ENCODE results near the gene SNX10. TPM values are rescaled to one million over a fixed set of nuclear protein-coding genes. Genes with fewer than 3 reads are reported as not detected.

SNX10 gene
- total RNA-seq, 2 donors from 2014 or later: 2.4 to 3.0 TPM

DNA sequence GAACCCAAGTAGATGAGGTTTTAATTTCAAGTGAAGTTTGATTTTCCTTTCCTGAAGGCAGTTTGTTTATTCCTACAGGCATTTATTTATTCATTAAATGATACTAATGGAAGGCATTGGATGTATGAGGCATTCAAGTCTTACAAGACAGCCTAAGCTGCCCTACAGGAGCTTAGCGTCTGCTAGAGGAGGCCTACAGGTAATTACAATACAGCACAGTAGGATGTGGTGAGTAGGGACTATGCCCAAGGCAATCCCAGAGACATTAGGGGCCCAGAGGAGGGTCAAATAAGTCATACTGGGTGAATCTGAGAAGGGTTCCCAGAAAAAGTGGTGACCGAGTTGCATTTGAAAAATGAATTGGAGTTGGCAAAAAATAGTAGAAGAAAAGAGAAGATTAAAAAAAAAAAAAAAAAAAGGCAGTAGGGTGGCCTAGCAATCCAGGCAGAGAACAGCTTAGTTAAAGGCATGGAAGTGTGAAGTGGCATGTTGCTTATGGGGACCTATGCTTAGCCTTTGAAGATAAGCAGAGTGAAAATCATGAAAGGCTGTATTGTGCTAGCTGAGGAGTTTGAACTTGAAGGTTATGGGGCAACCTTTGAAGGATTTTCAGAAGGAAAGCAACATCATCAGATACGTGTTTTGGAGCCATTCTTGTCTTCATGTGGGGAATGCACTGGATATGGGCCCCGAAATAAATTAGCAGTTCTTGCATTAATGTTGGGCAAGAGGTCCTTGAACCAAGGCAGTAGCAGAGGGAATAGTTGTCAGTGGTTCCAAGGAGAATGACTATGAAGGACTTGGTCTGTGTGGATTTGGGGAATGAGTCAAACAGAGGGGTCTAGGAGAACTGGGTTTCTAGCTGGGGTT, 65.5 kb downstream of the SNX10 start:
- no peak for DNase-seq
- ATAC-seq: no peak
- intact Hi-C loops (cut with DNase I, micrococcal nuclease): loop anchor here in 1 of 2 donors (5.0 kb wide), 1 partner anchor 150 kb away; no protein-coding TSS in a partner anchor

DNA sequence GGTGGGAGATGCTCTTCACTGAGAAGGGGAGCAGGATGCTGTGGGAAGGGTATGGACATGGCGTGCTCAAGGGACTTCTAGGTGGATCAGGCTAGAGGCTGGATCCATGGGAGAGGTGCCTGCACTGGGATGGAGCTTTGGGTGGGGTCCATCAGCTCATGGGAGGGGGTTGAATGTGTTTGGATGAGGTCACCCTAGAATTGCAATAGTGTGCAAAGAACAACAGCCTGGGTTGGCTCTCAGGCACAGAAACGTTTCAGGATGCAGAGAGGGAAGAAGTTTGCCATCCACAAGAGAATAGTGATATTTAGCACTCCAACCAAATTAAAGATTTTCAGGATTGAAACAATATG, 66.1 kb downstream of the SNX10 start:
- intact Hi-C loops (cut with DNase I, micrococcal nuclease): loop anchor here in 1 of 2 donors (5.0 kb wide), 1 partner anchor 150 kb away; no protein-coding TSS in a partner anchor
- ATAC-seq (no peak), DNase-seq (no peak)

DNA sequence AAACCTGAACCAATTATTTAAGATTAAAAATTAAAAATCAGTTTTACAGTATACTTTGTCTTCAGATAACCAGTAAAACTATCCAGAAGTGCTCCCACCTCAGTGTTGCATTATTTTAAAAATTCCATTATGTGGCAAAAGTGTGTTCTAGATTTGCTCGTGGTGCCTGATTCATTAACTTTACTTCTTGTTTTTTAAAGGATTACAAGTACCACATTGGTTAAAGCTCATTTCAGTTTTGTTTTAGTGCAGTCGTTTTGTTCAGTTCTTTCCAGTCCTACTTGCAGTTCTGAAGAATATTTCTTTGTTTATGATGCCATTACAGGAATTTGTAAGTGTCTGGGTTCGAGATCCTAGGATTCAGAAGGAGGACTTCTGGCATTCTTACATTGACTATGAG, 69.0 kb downstream of the SNX10 start:
- ATAC-seq: no peak
- DNase-seq: no peak
- intact Hi-C loops (cut with DNase I, micrococcal nuclease): no loop called here

DNA sequence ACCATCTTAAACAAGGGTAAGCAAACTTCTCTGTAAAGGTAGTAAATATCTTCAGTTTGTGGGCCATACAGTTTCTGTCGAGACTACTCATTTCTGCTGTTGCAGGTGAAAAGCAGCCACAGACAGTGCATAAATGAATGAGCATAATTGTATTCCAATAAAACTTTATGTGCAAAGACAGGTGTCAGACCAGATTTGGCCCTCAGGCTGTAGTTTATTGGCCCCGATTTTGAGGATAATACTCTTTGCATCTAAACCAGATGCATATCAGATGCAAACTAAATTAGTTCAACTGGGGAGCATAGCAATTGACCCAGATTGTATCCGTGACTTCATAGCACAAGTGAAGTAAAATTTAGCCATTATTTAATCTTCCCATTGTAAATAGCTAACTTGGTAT, 70.0 kb downstream of the SNX10 start:
- intact Hi-C loops (cut with DNase I, micrococcal nuclease): no loop called here
- ATAC-seq (no peak), DNase-seq (no peak)

DNA sequence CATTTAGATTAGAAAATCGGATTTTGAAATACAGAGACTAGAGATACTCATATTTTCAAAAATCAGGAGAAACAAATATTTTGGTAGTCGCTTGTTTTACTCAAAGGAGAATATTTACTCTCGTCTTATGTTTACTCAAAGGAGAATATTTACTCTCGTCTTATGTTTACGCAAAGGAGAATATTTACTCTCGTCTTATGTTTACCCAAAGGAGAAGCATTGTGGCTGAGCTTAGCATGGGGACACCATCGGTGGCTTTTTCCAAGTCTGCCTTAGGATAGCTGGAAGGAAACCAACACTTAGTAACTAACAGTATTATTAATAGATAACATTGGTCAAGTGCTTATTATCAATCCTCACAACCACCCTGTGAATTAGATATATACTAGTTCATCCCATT, 71.8 kb downstream of the SNX10 start:
- ATAC-seq (no peak), DNase-seq (no peak)
- intact Hi-C loops (cut with DNase I, micrococcal nuclease): no loop called here

DNA sequence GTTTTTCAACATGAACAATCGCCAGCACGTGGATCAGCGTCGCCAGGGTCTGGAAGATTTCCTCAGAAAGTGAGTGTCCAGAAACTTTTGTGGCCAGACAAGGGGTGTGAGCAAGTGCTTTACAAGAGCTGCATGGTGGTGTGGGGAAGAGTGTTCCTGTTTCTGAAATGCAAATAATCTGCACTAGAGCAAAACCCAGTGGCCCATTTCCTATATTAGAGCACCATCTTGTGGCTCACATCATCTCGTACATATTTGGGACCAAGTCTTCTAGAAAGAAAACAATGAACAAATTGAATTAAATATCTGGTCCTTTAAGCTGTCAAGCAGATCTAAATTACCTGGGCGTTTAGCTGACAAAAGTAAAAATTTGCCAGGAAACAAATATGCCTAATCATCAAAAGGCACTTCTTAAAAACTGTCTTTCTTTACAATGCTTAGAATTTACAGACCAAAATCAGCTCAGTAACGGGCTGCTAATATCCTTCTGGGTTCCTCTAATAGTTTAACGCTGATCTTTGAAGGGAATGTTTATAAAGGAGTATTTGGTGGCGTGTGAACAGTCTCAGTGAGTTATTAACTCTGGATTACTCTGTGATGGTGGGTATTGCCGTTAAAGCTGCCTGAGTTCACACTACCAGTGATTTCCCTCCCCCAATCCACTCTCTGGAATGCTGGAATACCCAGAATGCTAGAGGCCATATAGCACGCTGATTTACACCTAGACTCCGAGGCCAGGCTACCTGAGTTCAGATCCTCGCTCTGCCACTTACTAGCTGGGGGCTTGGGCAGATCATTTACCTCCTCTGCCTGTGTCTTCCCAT, 73.6 kb downstream of the SNX10 start:
- intact Hi-C loops (cut with DNase I, micrococcal nuclease): loop anchor here in 1 of 2 donors (5.0 kb wide), 2 partner anchors 283 to 302 kb away; no protein-coding TSS in a partner anchor
- DNase-seq (peak; percentile 32 to 41), ATAC-seq (peak; percentile 87)

DNA sequence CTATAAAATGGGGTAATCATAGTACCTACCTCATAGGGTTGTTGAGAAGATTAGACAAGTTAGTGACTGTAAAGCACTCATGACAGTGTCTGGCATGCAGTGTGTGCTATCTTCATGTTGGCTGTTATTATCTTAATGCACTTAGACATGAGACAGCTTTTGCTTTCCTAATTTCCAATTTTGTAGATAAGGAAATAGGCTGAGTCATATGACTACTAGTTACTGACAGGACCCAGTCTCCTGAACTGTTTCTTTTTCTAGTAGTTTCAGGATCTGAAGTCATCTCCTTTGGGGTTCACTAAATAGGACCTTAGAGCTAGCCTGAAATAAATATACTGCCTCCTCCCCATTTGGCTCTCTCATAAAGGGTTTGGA, 74.2 kb downstream of the SNX10 start:
- ATAC-seq (no peak), DNase-seq (no peak)
- intact Hi-C loops (cut with DNase I, micrococcal nuclease): loop anchor here in 1 of 2 donors (5.0 kb wide), 2 partner anchors 284 to 301 kb away; no protein-coding TSS in a partner anchor

DNA sequence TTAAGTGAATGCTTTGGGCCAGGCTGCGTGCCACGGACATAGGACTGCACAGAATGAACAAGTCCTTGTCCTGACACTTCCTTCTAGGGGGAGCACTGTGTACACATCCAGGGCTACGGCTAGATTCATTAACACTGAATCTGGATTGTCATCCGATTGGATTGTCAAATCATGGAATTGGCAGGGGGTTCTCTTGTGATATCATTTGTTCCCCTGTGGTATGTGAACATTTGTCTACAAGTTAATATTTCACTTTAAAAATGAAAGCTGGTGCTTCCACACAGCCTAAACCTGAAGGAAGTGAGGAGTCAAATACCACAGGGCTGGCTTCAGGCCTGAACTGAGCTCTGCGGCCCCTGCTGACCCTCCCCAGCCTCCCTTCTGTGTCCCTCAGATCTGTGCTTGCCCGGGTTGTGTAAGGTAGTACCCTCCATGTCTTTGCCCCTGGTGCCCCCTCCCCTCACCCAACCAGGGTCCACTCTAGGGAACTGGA, 75.6 kb downstream of the SNX10 start:
- no peak for ATAC-seq
- no peak for DNase-seq
- intact Hi-C loops (cut with DNase I, micrococcal nuclease): loop anchor here in 1 of 2 donors (5.0 kb wide), 2 partner anchors 285 to 300 kb away; no protein-coding TSS in a partner anchor

DNA sequence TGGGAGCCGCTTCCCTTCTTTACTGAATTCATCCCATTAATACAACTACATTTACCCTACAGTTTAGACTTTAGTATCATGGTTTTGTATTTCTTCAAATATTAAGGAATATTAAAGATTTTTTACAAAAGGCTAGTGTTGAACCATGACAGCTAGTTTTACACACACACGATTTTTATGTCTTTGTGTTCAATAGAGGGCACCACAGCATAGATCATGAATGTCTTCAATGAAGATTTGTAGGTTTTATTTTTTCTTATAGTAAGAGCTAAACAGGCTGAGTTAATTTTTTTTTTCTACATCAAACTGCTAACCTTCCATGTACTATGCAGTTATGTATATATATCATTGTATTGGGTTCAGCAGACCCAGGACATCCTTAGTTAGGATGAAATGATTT, 76.9 kb downstream of the SNX10 start:
- ATAC-seq: no peak
- DNase-seq: no peak
- intact Hi-C loops (cut with DNase I, micrococcal nuclease): loop anchor here in 1 of 2 donors (5.0 kb wide), 2 partner anchors 286 to 299 kb away; no protein-coding TSS in a partner anchor

DNA sequence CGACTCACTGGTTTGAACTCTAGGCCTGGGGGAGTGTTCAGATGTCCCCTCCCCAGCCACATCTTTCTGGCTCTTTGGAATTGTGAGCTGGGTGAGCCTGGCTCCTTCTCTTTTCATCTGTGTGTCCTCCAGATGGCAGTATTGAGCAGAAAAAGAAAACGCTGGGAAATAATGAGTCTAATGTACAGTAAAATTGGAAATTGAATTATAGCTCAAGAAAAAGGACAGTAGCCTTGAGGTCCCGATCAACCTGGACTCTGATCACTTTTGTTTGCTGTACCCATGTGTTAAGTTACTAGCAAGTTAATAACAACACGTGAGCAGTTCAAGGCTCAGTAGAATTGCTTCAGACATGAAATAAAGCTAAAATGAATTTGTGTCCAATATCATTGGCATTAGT, 77.9 kb downstream of the SNX10 start:
- ATAC-seq (peak; percentile 72), DNase-seq (no peak)
- intact Hi-C loops (cut with DNase I, micrococcal nuclease): loop anchor here in 1 of 2 donors (5.0 kb wide), 2 partner anchors 287 to 298 kb away; no protein-coding TSS in a partner anchor

DNA sequence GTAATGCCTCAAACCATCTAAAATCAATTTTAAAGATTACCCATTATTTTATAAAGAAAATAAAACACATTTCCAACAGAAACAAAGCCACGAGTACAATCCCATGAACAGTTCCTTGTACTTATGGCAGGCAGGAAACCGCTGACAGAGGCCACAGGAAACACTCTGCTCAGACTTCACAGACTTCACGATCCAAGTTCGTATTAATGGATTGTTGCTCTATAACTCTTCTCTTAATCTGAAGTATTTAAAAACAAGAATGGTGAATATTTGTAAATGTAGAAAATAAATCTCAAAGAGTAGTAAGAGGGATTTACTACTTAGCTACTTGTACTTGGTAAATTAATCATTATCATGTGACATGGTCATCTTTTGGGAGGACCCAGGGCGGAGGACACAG, 78.3 kb downstream of the SNX10 start:
- DNase-seq (no peak), ATAC-seq (peak; percentile 46)
- intact Hi-C loops (cut with DNase I, micrococcal nuclease): loop anchor here (5.0 to 10.0 kb wide), 4 partner anchors 125 to 792 kb away; no protein-coding TSS in a partner anchor

DNA sequence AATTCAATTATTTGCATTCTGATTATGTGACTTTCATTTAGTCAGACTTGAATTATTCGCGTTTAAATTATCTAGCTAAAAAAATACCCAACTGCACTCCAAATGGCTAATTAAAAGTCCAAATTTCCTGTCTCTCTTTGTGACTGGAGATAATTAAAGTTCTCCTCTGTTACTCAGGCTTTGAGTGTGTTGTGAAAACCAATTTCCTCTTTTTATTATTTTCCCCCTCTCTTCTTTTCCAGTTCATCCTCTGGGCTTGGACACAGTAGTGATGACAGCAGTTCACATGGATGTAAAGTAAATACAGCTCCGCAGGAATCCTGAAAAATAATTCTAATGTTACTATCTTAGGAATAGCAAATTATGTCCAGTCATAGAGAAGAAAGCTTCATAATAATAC, 80.6 kb downstream of the SNX10 start:
- ATAC-seq (no peak), DNase-seq (no peak)
- intact Hi-C loops (cut with DNase I, micrococcal nuclease): loop anchor here (5.0 to 10.0 kb wide), 4 partner anchors 123 to 790 kb away; no protein-coding TSS in a partner anchor

DNA sequence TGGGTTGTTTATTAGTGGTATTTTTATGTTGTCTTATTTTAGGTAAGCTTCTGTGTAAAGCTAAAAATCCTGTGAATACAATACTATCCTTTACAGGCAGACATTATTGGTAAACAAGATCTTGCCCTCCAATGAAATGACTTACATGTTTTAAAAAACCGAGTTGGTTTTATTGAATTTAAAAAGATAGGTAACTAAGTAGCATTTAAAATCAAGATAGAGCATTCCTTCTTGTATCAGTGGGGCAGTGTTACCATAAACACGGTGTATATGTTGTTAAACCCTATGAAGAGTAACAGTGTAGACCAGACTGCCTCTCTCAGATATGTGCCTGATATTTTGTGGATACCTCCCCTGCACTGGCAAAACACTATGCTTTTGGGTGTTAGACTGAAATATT, 81.0 kb downstream of the SNX10 start:
- ATAC-seq (no peak), DNase-seq (no peak)
- intact Hi-C loops (cut with DNase I, micrococcal nuclease): loop anchor here (5.0 to 10.0 kb wide), 4 partner anchors 122 to 790 kb away; no protein-coding TSS in a partner anchor

DNA sequence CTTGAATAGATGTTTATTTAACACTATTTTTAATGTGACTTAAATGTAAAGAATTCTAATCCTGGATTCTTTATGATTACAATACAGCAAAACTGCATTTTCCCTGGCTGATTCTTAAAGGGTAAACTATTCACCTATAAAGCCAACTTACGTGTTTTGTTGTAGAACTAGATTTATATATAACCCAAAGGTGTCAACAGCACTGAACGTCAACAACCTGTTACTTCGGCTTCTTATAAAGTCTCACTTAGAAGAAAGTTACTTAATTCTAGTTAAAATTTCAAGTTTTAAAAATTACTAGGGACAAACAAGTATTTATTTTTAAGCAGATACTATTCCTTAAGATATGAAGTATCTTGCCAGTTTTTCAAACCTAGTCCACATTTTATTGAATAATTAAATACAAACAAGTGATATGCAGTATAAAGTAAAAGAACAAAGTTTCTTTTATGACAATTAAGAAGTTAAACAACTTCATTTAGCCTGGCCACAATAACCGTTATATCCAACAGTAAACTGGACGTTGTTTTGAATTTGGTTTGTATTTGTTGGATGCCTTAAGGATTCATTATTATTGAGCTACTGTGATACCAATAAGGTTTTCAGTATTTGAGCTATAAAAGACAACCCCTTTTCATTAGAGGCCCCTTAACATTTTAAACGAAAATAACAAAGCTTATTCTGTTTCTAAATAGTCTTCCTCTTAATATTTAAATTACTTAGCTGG, 83.1 kb downstream of the SNX10 start:
- intact Hi-C loops (cut with DNase I, micrococcal nuclease): loop anchor here (5.0 to 10.0 kb wide), 4 partner anchors 120 to 787 kb away; no protein-coding TSS in a partner anchor
- ATAC-seq (no peak), DNase-seq (no peak)

DNA sequence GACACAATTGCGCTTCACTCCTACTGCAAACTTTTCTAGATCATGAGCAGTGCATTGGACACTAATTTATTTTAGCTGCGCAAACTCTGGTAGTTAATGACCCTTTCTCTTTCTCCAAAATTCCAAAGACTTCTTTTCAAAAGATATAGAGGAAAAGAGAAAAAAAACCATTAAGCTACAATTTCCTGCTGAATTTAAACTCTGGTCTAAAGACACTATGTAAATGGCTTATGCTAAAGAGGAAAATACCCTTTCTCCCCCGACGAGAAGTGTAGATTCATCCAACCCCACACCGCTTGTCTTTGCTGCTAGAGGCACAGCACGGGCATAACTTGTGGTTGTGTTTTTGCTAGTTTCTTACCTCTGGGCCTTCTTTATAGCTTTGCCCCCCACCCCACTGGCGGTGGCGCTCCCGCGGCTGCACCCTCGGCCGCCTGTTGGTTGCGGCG, 84.1 kb downstream of the SNX10 start:
- ATAC-seq (no peak), DNase-seq (no peak)
- intact Hi-C loops (cut with DNase I, micrococcal nuclease): loop anchor here (10.0 kb wide), 3 partner anchors 119 to 479 kb away; no protein-coding TSS in a partner anchor

DNA sequence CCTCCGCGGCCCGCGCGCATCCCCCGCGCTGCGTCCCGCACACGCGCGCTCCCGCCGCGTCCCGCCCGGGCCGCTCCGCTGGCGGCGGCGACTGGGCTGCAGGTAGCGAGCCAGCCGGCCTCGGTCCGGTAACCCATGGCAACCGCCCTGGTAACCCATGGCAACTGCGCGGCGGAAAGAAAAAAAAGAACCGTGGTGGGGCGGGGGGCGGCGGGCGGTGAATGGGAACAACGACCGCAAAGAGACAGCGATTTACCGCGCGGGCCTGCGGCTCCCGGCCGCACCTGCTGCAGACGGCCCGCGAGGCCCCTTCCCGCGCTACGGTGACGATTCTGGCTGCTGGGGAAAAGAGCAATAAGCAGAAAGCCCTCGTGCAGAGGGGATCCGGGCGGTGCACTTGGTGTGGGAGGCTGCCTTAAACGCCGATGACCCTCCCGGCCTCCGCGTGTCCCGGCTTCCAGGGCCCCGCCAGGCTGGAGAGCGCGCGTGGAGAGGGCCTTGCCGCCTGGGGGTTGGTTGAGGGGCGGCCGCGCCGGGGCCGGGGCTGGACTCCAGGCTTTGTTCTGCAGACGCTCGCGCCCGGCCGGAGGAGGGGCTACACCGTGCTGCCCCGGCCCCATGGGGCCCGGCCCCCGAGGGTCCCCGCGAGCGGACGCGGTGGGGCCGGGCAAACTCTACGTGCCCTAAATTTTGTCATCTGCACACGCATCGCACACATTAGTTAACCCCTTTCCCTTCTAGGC, 84.7 kb downstream of the SNX10 start:
- intact Hi-C loops (cut with DNase I, micrococcal nuclease): loop anchor here (10.0 kb wide), 3 partner anchors 118 to 478 kb away; no protein-coding TSS in a partner anchor
- ATAC-seq (peak; percentile 71), DNase-seq (peak in 1 of 2 donors; percentile 60)

DNA sequence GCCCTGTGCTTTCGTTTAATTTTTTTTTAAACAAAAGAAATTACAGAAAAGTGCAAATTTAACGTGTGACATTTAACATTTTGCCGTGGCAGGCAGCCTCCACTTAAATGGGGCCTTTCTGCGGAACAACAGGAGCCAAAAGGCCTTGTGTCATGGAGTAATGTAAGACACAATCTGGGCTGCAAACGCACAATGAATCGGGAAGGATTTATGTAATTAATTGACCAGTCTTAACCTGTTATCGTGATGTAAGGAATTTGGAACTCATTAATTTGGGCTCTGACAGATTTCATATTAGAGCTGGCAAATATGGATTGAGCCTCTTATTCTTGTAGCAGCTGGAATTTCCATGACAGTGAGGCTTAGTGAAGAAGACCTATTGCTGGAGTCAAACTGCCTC, 86.4 kb downstream of the SNX10 start:
- intact Hi-C loops (cut with DNase I, micrococcal nuclease): loop anchor here (10.0 kb wide), 3 partner anchors 117 to 477 kb away; no protein-coding TSS in a partner anchor
- no peak for ATAC-seq
- DNase-seq: no peak
